GM21737 (cell line): ENCODE measurements around the gene KRIT1.
"Not testable (repeated sequence)": the region's sequence is repeated elsewhere in the genome, so short reads cannot be mapped to it uniquely, and the experiment has no call there.

Source experiments
- ATAC-seq: cut with Tn5 transposase; IDR thresholded peaks from one replicate; pipeline ENCODE4 v1.9.1; 2021; ENCODE audit warnings: mild to moderate bottlenecking, moderate library complexity; ENCODE audit not compliant: unreplicated experiment

The KRIT1 gene

GRCh38 chr7:92245487-92246359, at the start of gene KRIT1, which contains the start of gene ANKIB1:
Gene KRIT1, minus strand, starts transcription at chr7:92245914. Its CDS starts 3,779 bp downstream, at chr7:92242135.
Gene ANKIB1, plus strand, starts transcription at chr7:92245974. Its CDS starts 49,005 bp downstream, at chr7:92294979.
- ATAC-seq: peak; percentile 74

- no peak for ATAC-seq
Observed at GRCh38 chr7:92295391-92295790, 49.7 kb upstream of the KRIT1 start.

GRCh38 chr7:92293896-92294590, 48.3 kb upstream of the KRIT1 start:
- ATAC-seq: no peak

GRCh38 chr7:92292981-92293380, 47.3 kb upstream of the KRIT1 start:
- peak; percentile 61 for ATAC-seq

GRCh38 chr7:92289321-92289720, 43.6 kb upstream of the KRIT1 start:
- no peak for ATAC-seq

GRCh38 chr7:92282930-92283329, 37.2 kb upstream of the KRIT1 start:
- no peak for ATAC-seq

- no peak for ATAC-seq
Observed at GRCh38 chr7:92282221-92282814, 36.6 kb upstream of the KRIT1 start.

GRCh38 chr7:92281031-92281430, 35.3 kb upstream of the KRIT1 start:
- ATAC-seq: no peak

GRCh38 chr7:92279396-92280031, 33.8 kb upstream of the KRIT1 start:
- no peak for ATAC-seq

GRCh38 chr7:92276460-92276864, 30.7 kb upstream of the KRIT1 start:
- peak; percentile 76 for ATAC-seq

GRCh38 chr7:92275327-92275726, 29.6 kb upstream of the KRIT1 start:
- ATAC-seq: no peak

GRCh38 chr7:92268921-92269320, 23.2 kb upstream of the KRIT1 start:
- no peak for ATAC-seq

GRCh38 chr7:92266415-92267241, 20.9 kb upstream of the KRIT1 start:
- no peak for ATAC-seq

GRCh38 chr7:92260248-92260781, 14.6 kb upstream of the KRIT1 start:
- no peak for ATAC-seq

GRCh38 chr7:92259610-92260247, 14.0 kb upstream of the KRIT1 start:
- ATAC-seq: no peak

GRCh38 chr7:92259062-92259461, 13.3 kb upstream of the KRIT1 start:
- ATAC-seq: no peak

- ATAC-seq: no peak
Observed at GRCh38 chr7:92255308-92255707, 9.6 kb upstream of the KRIT1 start.

- ATAC-seq: not testable (repeated sequence)
Observed at GRCh38 chr7:92254800-92255199, 9.1 kb upstream of the KRIT1 start.

GRCh38 chr7:92253251-92253650, 7.5 kb upstream of the KRIT1 start:
- ATAC-seq: no peak
